ENCODE results near the gene CD82. TPM values are rescaled to one million over a fixed set of nuclear protein-coding genes. Genes with fewer than 3 reads are reported as not detected.

Gene CD82
- total and polyA plus RNA-seq, 9 donors, result 6.9 to 74.9 (median 29.5) TPM

GRCh38 chr11:44605068-44605708, 39.7 kb downstream of the CD82 start:
- H3K27me3 ChIP-seq, result no peaks in the 10 kb centered on the region
- DNase-seq, result no peak
- peaks cover 37% of the 10 kb centered on the region for H3K4me1 ChIP-seq (ENCODE audit: insufficient read depth)
- H3K36me3 ChIP-seq, result no peaks in the 10 kb centered on the region
- 90 to 91% (median 91%) methylated on average over 24 to 25 of the region's 25 CpGs for WGBS, 3 donors
- intact Hi-C loops (cut with DNase I), result loop anchor here in 1 of 4 donors (5.0 kb wide), 1 partner anchor 38 kb away; the partner anchor contains the start of gene CD82
- TF ChIP-seq EP300 (IDR thresholded peaks at IDR 0.05), result no peak
- TF ChIP-seq CTCF (IDR thresholded peaks at IDR 0.05), result no peak
- no peak for TF ChIP-seq POLR2A (IDR thresholded peaks at IDR 0.05)
- no peak overlapping the region for H3K27ac ChIP-seq
- no peak overlapping the region for H3K4me3 ChIP-seq
- no peaks in the 10 kb centered on the region for H3K9me3 ChIP-seq

GRCh38 chr11:44605965-44606364, 40.5 kb downstream of the CD82 start:
- TF ChIP-seq CTCF (IDR thresholded peaks at IDR 0.05), result no peak
- no peak for TF ChIP-seq POLR2A (IDR thresholded peaks at IDR 0.05)
- no peak for TF ChIP-seq EP300 (IDR thresholded peaks at IDR 0.05)
- H3K27me3 ChIP-seq, result no peaks in the 10 kb centered on the region
- H3K9me3 ChIP-seq, result no peaks in the 10 kb centered on the region
- no peak for DNase-seq
- no peak overlapping the region for H3K27ac ChIP-seq
- H3K4me3 ChIP-seq, result no peak overlapping the region
- intact Hi-C loops (cut with DNase I), result loop anchor here in 1 of 4 donors (5.0 kb wide), 1 partner anchor 39 kb away; the partner anchor contains the start of gene CD82
- no peaks in the 10 kb centered on the region for H3K36me3 ChIP-seq
- WGBS, 3 donors, result 93 to 96% (median 96%) methylated on average over 7 of the region's 7 CpGs
- peaks cover 32% of the 10 kb centered on the region for H3K4me1 ChIP-seq (ENCODE audit: insufficient read depth)

DNA sequence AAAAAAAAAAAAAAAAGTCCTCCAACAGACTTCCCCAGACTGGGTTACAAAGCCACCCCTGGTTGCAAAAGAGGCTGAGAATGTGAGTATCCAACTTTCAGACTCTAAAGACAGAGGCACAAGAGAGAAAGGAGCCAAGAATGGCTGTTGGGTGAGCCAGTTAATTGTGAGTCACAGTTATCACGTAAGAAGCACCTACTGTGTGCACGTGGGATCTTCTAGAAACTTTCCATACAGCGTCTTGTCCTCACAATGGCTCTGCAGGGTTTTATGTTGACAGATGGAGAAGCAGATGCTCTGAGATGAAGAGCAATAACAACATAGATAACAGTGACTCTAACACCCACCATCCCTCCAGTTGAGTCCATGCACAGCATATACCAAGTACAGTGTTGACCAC, 41.0 kb downstream of the CD82 start:
- no peaks in the 10 kb centered on the region for H3K27me3 ChIP-seq
- 84 to 90% (median 89%) methylated on average over 3 of the region's 3 CpGs for WGBS, 3 donors
- H3K9me3 ChIP-seq, result no peaks in the 10 kb centered on the region
- no peak overlapping the region for H3K27ac ChIP-seq
- TF ChIP-seq EP300 (IDR thresholded peaks at IDR 0.05), result no peak
- TF ChIP-seq CTCF (IDR thresholded peaks at IDR 0.05), result no peak
- no peak for TF ChIP-seq POLR2A (IDR thresholded peaks at IDR 0.05)
- H3K36me3 ChIP-seq, result no peaks in the 10 kb centered on the region
- H3K4me3 ChIP-seq, result no peak overlapping the region
- peaks cover 27% of the 10 kb centered on the region for H3K4me1 ChIP-seq (ENCODE audit: insufficient read depth)
- DNase-seq, result no peak
- intact Hi-C loops (cut with DNase I), result loop anchor here in 1 of 4 donors (5.0 kb wide), 1 partner anchor 39 kb away; the partner anchor contains the start of gene CD82

DNA sequence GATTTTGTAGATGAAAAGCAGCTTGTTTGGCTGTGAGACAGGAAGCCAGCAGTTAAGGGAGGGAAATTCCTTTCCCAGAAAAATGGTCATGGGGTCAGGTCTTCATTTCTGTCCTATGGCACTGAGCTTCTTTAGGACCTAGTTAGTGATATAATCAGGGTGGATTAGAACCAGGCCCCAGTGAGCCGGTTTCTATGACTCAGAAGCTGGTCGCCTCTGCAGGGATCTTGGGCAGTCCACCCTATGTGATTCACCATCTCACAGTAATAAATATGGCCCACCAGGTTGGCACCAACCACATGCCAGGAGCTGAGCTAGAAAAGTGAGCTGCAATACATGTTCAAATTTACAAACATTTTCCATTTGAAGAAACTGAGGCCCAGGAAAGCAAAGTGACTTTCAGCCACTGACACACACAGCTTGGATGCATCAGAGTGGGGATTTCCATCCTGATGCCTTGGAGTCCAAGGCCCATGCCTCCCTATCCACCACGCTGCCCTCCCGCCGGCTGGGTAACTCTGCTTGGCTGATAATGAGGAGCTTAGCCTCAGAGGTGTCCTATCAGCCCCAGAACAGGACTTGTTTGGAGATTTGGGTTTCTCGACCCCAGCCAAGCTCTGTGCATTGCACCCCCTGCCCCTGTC, 42.0 kb downstream of the CD82 start:
- Histone ChIP-seq H3K27me3 (no peaks in the 10 kb centered on the region), H3K4me3 (no peak overlapping the region), H3K4me1 (ENCODE audit: insufficient read depth) (peaks cover 23% of the 10 kb centered on the region), H3K27ac (no peak overlapping the region), H3K9me3 (no peaks in the 10 kb centered on the region), H3K36me3 (no peaks in the 10 kb centered on the region)
- intact Hi-C loops (cut with DNase I), result loop anchor here in 1 of 4 donors (5.0 kb wide), 1 partner anchor 40 kb away; the partner anchor contains the start of gene CD82
- no peak for DNase-seq
- WGBS, 3 donors, result 42 to 62% (median 43%) methylated on average over 6 of the region's 6 CpGs
- TF ChIP-seq EP300 (IDR thresholded peaks at IDR 0.05) (no peak), POLR2A (IDR thresholded peaks at IDR 0.05) (no peak), CTCF (IDR thresholded peaks at IDR 0.05) (no peak)
